Activated CD4-positive, alpha-beta memory T cell treated with anti-CD3 and anti-CD28 coated beads, Interleukin-2, amount 10 ng/mL, durations not matched to agents 7 days and 5 days (primary cell): ENCODE results near the gene ALDOA. TPM values are rescaled to one million over a fixed set of nuclear protein-coding genes. Genes with fewer than 3 reads are reported as not detected.
"Not testable (repeated sequence)": the region's sequence is repeated elsewhere in the genome, so short reads cannot be mapped to it uniquely, and the experiment has no call there.

ENCODE experiments used
- CTCF ChIA-PET: fragments of 350-600 bp; sonication (Branson Sonifier 250); formaldehyde crosslinking; loops from one replicate; lab custom pipeline; 2021; ENCODE audit warnings: antibody characterized with exemption, inconsistent platforms; lab: Charles Lee
- POLR2A ChIA-PET: fragments of 350-600 bp; sonication (Branson Sonifier 250); formaldehyde crosslinking; loops from one replicate; lab custom pipeline; 2021; ENCODE audit warnings: antibody characterized with exemption; lab: Charles Lee
- DNase-seq: peaks from one replicate; pipeline ENCODE4 v3.0.0-alpha.2; 2020
- H3K27ac Mint-ChIP-seq: one replicate; pipeline ENCODE4 v1.8.0; 2021; ENCODE audit warnings: mild to moderate bottlenecking, mixed read lengths
- H3K27me3 Mint-ChIP-seq: one replicate; pipeline ENCODE4 v1.8.0; 2021; ENCODE audit warnings: mixed read lengths
- H3K36me3 Mint-ChIP-seq: one replicate; pipeline ENCODE4 v1.8.0; 2021; ENCODE audit warnings: low read depth, mixed read lengths
- H3K4me1 Mint-ChIP-seq: one replicate; pipeline ENCODE4 v1.8.0; 2021; ENCODE audit warnings: mixed read lengths
- H3K4me3 Mint-ChIP-seq: one replicate; pipeline ENCODE4 v1.8.0; 2021; ENCODE audit warnings: mild to moderate bottlenecking, mixed read lengths
- H3K9me3 Mint-ChIP-seq: one replicate; pipeline ENCODE4 v1.8.0; 2021; ENCODE audit warnings: mixed read lengths
- total RNA-seq, 2 experiments: library from RNA; stranded (reverse); gene quantifications; one replicate each; pipeline ENCODE4 v1.2.3, GENCODE V29; 2021

The ALDOA gene
- total RNA-seq, result 1,000 to 10,000 TPM; 1,403 to 1,450 TPM

DNA sequence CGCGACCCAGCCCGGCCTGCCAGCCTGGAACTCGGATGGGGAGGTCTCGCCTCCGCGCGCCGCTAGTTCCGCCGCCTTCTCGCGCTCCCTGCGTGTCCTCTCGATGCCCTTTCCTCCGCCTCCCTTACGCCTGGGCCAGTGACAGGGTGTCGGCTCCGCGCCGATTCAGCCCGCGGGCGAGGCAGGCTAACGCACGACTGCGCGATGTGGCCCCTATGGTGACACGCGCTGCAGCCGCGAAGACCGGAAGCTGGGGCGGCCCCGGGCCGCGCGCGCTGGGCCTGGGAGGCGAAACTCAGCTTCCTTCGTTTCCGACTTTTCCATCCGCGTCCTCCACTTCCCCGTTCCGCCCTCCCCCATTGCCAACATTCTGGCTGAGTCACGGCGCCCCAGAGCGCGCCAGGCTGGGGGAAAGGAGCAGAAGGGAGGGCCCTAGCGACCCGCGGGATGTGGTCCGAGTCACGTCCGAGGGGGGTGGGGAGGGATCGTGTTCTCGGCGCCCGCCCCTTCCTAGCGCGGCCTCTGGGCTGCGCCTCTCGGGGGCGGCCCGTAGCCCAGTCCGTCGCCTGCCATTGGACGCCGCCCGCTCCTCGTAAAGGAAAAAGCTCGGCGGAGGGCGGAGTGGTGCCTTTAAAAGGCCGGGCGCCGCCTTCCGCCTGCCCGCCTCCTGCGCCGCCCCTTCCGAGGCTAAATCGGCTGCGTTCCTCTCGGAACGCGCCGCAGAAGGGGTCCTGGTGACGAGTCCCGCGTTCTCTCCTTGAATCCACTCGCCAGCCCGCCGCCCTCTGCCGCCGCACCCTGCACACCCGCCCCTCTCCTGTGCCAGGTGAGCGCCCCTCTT is at the start of gene ALDOA:
TSS of gene ALDOA (plus strand) at position 659 of the 841 bp plus-strand sequence. CDS start 1,138 bp downstream, outside the sequence.
- POLR2A ChIA-PET, result interaction anchor here (0.9 to 6.0 kb wide), 36 partner anchors 8 to 545 kb away, joined by 3 to 111 read pairs (median 5); partner anchors contain the start of genes C16orf54, CDIPT, CORO1A and HIRIP3

GRCh38 chr16:30016555-30017276 is 48.8 kb upstream of the ALDOA start:
- ChIA-PET POLR2A (no interaction called here), CTCF (interaction anchor here (1.2 to 2.9 kb wide), 2 partner anchors 16 to 315 kb away, joined by 3 to 8 read pairs; no protein-coding TSS in a partner anchor)
- H3K27ac Mint-ChIP-seq, result no peak overlapping the region
- H3K9me3 Mint-ChIP-seq, result no peaks in the 10 kb centered on the region
- no peak for DNase-seq
- H3K36me3 Mint-ChIP-seq, result peaks cover 3% of the 10 kb centered on the region
- H3K4me1 Mint-ChIP-seq, result peaks cover 15% of the 10 kb centered on the region
- H3K4me3 Mint-ChIP-seq, result no peak overlapping the region
- H3K27me3 Mint-ChIP-seq, result peaks cover 26% of the 10 kb centered on the region

More for the DNA sequence above, at the start of gene ALDOA:
- Mint-ChIP-seq H3K36me3 (peaks cover 58% of the 10 kb centered on the region), H3K4me3 (peak within 1 kb of the TSS; percentile 95), H3K4me1 (peaks cover 36% of the 10 kb centered on the region), H3K9me3 (no peaks in the 10 kb centered on the region), H3K27me3 (no peaks in the 10 kb centered on the region), H3K27ac (peak within 1 kb of the TSS; percentile 99)
- peak; percentile 97 for DNase-seq
- CTCF ChIA-PET, result interaction anchor here (0.9 to 5.4 kb wide), 11 partner anchors 10 to 350 kb away, joined by 3 to 40 read pairs (median 5); partner anchors contain the start of genes GDPD3, PAGR1, PPP4C and TBX6

DNA sequence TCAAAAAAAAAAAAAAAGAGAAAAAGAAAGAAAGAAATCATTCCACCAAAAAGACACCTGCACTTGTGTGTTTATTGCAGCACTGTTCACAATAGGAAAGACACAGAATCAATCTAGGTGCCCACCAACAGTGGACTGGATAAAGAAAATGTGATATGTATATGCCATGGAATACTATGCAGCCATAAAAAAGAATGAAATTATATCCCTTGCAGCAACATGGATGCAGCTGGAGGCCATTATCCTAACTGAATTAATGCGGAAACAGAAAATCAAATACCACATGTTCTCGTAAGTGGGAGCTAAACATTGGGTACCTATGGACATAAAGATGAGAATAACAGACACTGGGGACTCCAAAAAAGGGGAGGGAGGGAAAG is 48.3 kb upstream of the ALDOA start:
- Mint-ChIP-seq H3K36me3 (no peaks in the 10 kb centered on the region), H3K4me1 (peaks cover 13% of the 10 kb centered on the region), H3K9me3 (no peaks in the 10 kb centered on the region), H3K27ac (no peak overlapping the region), H3K4me3 (no peak overlapping the region), H3K27me3 (peaks cover 20% of the 10 kb centered on the region)
- POLR2A ChIA-PET, result no interaction called here
- CTCF ChIA-PET, result interaction anchor here (1.2 to 2.9 kb wide), 2 partner anchors 15 to 315 kb away, joined by 3 to 8 read pairs; no protein-coding TSS in a partner anchor
- no peak for DNase-seq

- peaks cover 13% of the 10 kb centered on the region for H3K4me1 Mint-ChIP-seq
- CTCF ChIA-PET, result interaction anchor here (0.6 to 2.9 kb wide), 5 partner anchors 15 to 553 kb away, joined by 3 to 8 read pairs (median 3); partner anchors contain the start of gene ZNF688
- H3K9me3 Mint-ChIP-seq, H3K4me3 Mint-ChIP-seq, H3K36me3 Mint-ChIP-seq, H3K27ac Mint-ChIP-seq, DNase-seq, POLR2A ChIA-PET: not testable (repeated sequence)
- peaks cover 17% of the 10 kb centered on the region for H3K27me3 Mint-ChIP-seq
Observed at GRCh38 chr16:30017937-30018336, 47.6 kb upstream of the ALDOA start.

DNA sequence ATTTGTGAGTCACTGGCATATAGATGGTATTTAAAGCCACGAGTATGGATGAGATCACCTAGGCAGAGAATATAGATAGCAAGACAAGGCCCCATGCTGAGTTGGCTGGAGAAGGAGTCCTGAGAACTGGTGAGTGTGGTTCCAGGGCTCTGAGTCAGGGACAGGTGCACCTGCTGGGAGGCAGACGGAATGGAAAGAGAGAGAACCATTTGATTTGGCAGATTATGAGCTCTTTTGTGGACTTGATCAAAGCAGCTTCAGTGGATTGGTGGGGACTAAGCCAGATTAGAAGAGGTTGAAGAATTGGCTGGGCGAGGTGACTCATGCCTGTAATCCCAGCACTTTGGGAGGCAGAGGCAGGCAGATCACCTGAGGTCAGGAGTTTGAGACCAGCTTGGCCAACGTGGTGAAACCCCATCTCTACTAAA is 46.8 kb upstream of the ALDOA start:
- Mint-ChIP-seq H3K9me3 (no peaks in the 10 kb centered on the region), H3K4me3 (no peak overlapping the region), H3K4me1 (peaks cover 13% of the 10 kb centered on the region), H3K27ac (no peak overlapping the region), H3K36me3 (no peaks in the 10 kb centered on the region), H3K27me3 (peaks cover 18% of the 10 kb centered on the region)
- DNase-seq, result no peak
- ChIA-PET CTCF (interaction anchor here (1.2 to 2.9 kb wide), 4 partner anchors 13 to 318 kb away, joined by 3 to 8 read pairs (median 4); no protein-coding TSS in a partner anchor), POLR2A (no interaction called here)

- no peak for DNase-seq
- Mint-ChIP-seq H3K36me3 (no peaks in the 10 kb centered on the region), H3K27me3 (peaks cover 32% of the 10 kb centered on the region), H3K4me1 (peaks cover 13% of the 10 kb centered on the region), H3K4me3 (no peak within 1 kb of the TSS), H3K9me3 (no peaks in the 10 kb centered on the region), H3K27ac (no peak within 1 kb of the TSS)
- ChIA-PET CTCF (interaction anchor here (0.6 to 1.2 kb wide), 2 partner anchors 10 to 97 kb away, joined by 3 to 5 read pairs; partner anchors contain the start of gene KCTD13), POLR2A (interaction anchor here (1.0 kb wide), 2 partner anchors 9 to 202 kb away, joined by 3 to 5 read pairs; partner anchors contain the start of gene MVP)
Observed at GRCh38 chr16:30022887-30023286, 42.7 kb upstream of the ALDOA start, which contains the start of gene C16orf92. C16orf92 (plus strand) TSS chr16:30023198; CDS start chr16:30023341, 143 bp downstream.

GRCh38 chr16:30023586-30023985 is 42.0 kb upstream of the ALDOA start:
- H3K4me3 Mint-ChIP-seq, result no peak overlapping the region
- no peak for DNase-seq
- H3K9me3 Mint-ChIP-seq, result no peaks in the 10 kb centered on the region
- H3K27me3 Mint-ChIP-seq, result peaks cover 36% of the 10 kb centered on the region
- ChIA-PET POLR2A (interaction anchor here (1.0 kb wide), 2 partner anchors 9 to 203 kb away, joined by 3 to 5 read pairs; partner anchors contain the start of gene MVP), CTCF (no interaction called here)
- no peaks in the 10 kb centered on the region for H3K36me3 Mint-ChIP-seq
- H3K4me1 Mint-ChIP-seq, result peaks cover 13% of the 10 kb centered on the region
- H3K27ac Mint-ChIP-seq, result no peak overlapping the region

GRCh38 chr16:30024451-30024850 is 41.1 kb upstream of the ALDOA start:
- Mint-ChIP-seq H3K9me3 (no peaks in the 10 kb centered on the region), H3K36me3 (no peaks in the 10 kb centered on the region), H3K4me3 (no peak overlapping the region), H3K4me1 (peaks cover 13% of the 10 kb centered on the region), H3K27ac (no peak overlapping the region), H3K27me3 (peaks cover 39% of the 10 kb centered on the region)
- DNase-seq, result no peak
- POLR2A ChIA-PET, result no interaction called here
- CTCF ChIA-PET, result no interaction called here

DNA sequence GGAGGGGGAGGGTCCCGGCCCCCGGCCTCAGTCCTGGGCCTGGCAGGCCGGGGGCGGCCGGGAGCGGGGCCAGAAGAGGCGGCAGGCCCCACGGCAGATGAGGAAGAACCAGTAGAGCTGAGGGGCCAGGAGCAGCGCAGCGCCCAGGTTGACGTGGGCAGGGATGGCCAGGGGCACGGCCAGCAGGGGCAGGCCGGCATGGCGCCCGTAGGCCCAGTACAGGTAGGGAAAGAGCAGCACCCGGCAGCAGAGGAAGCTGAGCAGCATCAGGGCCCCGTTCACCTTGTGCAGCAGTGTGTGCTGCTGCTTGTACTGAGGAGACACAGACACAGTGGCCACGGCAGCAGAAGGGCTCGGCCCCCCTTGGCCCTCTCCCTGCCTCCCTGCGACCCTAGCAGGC is 40.4 kb upstream of the ALDOA start:
- H3K4me3 Mint-ChIP-seq, result no peak overlapping the region
- CTCF ChIA-PET, result no interaction called here
- no peak for DNase-seq
- peaks cover 15% of the 10 kb centered on the region for H3K4me1 Mint-ChIP-seq
- POLR2A ChIA-PET, result no interaction called here
- peaks cover 46% of the 10 kb centered on the region for H3K27me3 Mint-ChIP-seq
- no peaks in the 10 kb centered on the region for H3K36me3 Mint-ChIP-seq
- no peaks in the 10 kb centered on the region for H3K9me3 Mint-ChIP-seq
- no peak overlapping the region for H3K27ac Mint-ChIP-seq

DNA sequence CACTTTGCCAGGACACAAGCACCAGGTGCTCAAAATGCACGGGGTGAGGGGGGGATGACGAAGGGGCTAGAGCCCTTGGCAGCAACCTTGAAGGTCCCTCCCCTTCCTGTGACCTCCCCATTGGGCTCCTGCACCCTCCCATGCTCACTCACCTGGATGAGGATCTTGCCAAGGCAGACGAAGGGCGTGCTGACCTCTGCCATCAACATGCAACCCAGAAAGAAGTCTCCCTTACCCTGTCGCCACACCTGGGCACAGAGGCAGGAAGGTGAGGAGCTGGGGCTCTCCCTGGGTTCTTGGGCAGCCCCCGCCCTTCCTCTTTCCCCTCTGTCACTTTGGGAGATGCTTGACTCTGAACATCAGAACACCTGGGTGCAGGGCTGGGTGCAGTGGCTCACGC is 40.0 kb upstream of the ALDOA start:
- no peak for DNase-seq
- Mint-ChIP-seq H3K4me1 (peaks cover 16% of the 10 kb centered on the region), H3K27ac (no peak overlapping the region), H3K4me3 (no peak overlapping the region), H3K36me3 (no peaks in the 10 kb centered on the region), H3K27me3 (peaks cover 45% of the 10 kb centered on the region), H3K9me3 (no peaks in the 10 kb centered on the region)
- ChIA-PET CTCF (no interaction called here), POLR2A (no interaction called here)

GRCh38 chr16:30026449-30026848 is 39.1 kb upstream of the ALDOA start:
- no peak for DNase-seq
- Mint-ChIP-seq H3K9me3 (no peaks in the 10 kb centered on the region), H3K27ac (no peak overlapping the region), H3K4me3 (no peak overlapping the region), H3K4me1 (peaks cover 8% of the 10 kb centered on the region), H3K27me3 (peaks cover 42% of the 10 kb centered on the region), H3K36me3 (no peaks in the 10 kb centered on the region)
- CTCF ChIA-PET, result no interaction called here
- POLR2A ChIA-PET, result no interaction called here

GRCh38 chr16:30027588-30028437 is 37.7 kb upstream of the ALDOA start:
- ChIA-PET POLR2A (no interaction called here), CTCF (interaction anchor here (0.5 kb wide), 1 partner anchor 179 kb away, joined by 3 read pairs; no protein-coding TSS in a partner anchor)
- Mint-ChIP-seq H3K27me3 (peaks cover 48% of the 10 kb centered on the region), H3K4me3 (no peak overlapping the region), H3K36me3 (no peaks in the 10 kb centered on the region), H3K27ac (no peak overlapping the region), H3K9me3 (no peaks in the 10 kb centered on the region), H3K4me1 (peaks cover 8% of the 10 kb centered on the region)
- no peak for DNase-seq
